Lung (tissue), 12 donors: ENCODE results near the gene ADAM11. TPM values are rescaled to one million over a fixed set of nuclear protein-coding genes. Genes with fewer than 3 reads are reported as not detected.

Source experiments
- ATAC-seq: fragments of 200-7000 bp; cut with Tn5 transposase; one replicate; pipeline ENCODE4 v1.9.1; 2020; ENCODE audit warnings: moderate number of reproducible peaks; ENCODE audit not compliant: insufficient read depth, low FRiP score
- DNase-seq, 3 donors: peaks; one replicate each; pipeline ENCODE4 v3.0.0-alpha.2; 2013 to 2017
- H3K27ac ChIP-seq, 2 donors: one replicate each; pipeline ENCODE4 v1.5.1; 2013; ENCODE audit warnings: mild to moderate bottlenecking in 2 of 2, moderate library complexity in 2 of 2, control low read depth in 1 of 2, inconsistent platforms in 1 of 2, low read depth in 1 of 2, low read length in 1 of 2
- H3K27me3 ChIP-seq, 3 donors: one replicate each; pipeline ENCODE4 v1.5.1; 2013; ENCODE audit warnings: low read length in 2 of 3; ENCODE audit not compliant: control insufficient read depth in 3 of 3, insufficient read depth in 3 of 3
- H3K36me3 ChIP-seq, 4 donors: one replicate each; pipeline ENCODE4 v1.5.1; 2013; ENCODE audit warnings: low read length in 4 of 4, mild to moderate bottlenecking in 1 of 4, moderate library complexity in 1 of 4; ENCODE audit not compliant: control insufficient read depth in 4 of 4, insufficient read depth in 4 of 4
- H3K4me1 ChIP-seq, 5 donors: one replicate each; pipeline ENCODE4 v1.5.1; 2013; ENCODE audit warnings: low read length in 5 of 5, mild to moderate bottlenecking in 2 of 5, moderate library complexity in 1 of 5; ENCODE audit not compliant: control insufficient read depth in 5 of 5, insufficient read depth in 5 of 5
- H3K4me3 ChIP-seq: one replicate; pipeline ENCODE4 v1.5.1; 2013; ENCODE audit warnings: mild to moderate bottlenecking, control low read depth, moderate library complexity
- H3K9ac ChIP-seq, 2 donors: one replicate each; pipeline ENCODE4 v1.5.1; 2013; ENCODE audit warnings: low read length in 2 of 2, control low read depth in 1 of 2; ENCODE audit not compliant: insufficient read depth in 1 of 2
- H3K9me3 ChIP-seq, 4 donors: one replicate each; pipeline ENCODE4 v1.5.1; 2013; ENCODE audit warnings: low read length in 3 of 4, mild to moderate bottlenecking in 1 of 4, moderate library complexity in 1 of 4; ENCODE audit not compliant: control insufficient read depth in 4 of 4, insufficient read depth in 3 of 4
- WGBS, 2 donors: extraction: QIAGEN DNeasy Blood & Tissue Kit; methylation state at CpG; one replicate each; pipeline ENCODE4 v1.1.7; 2013; 5-methylcytosine and 5-hydroxymethylcytosine counted together
- polyA plus RNA-seq, 2 donors: library from polyadenylated mRNA; stranded (reverse); fragments of 200-250 nt; gene quantifications; one replicate each; pipeline ENCODE4 v1.2.1, GENCODE V29; 2013
- total RNA-seq, 2 donors: library from RNA; depleted of rRNA in 1 of 2; stranded (reverse); fragments of >200 nt in 1 of 2; gene quantifications; one replicate each; pipeline ENCODE4 v1.2.1, GENCODE V29; 2014 to 2021
- TF ChIP-seq, protein P1 (sequence below): IDR thresholded peaks from 2 replicates; pipeline ENCODE4 v1.5.1; 2012; ENCODE audit warnings: mild to moderate bottlenecking; ENCODE audit errors: control extremely low read depth, extremely low read depth
- donor health status: control.
- donor health status: control.
- donor health status: Bipolar disorder and iron deficiency.
- donor health status: healthy.
- donor health status: DM: yes; HTN: yes; CAD: no.

The ADAM11 gene
- total and polyA plus RNA-seq, 4 donors, result 0.09 to 1.1 (median 0.18) TPM

GRCh38 chr17:44828919-44829522 is 70.2 kb downstream of the ADAM11 start:
- DNase-seq (peak in 1 of 3 donors; percentile 54), ATAC-seq (no peak)

GRCh38 chr17:44829523-44830358 is 71.0 kb downstream of the ADAM11 start, which contains the start of gene GJC1:
GJC1 (minus strand) TSS chr17:44830287; CDS start chr17:44805817, 24,470 bp downstream.
- H3K27ac ChIP-seq, result peak within 1 kb of the TSS; percentile 75 to 99
- peak within 1 kb of the TSS; percentile 37 to 91 for H3K9ac ChIP-seq
- H3K4me3 ChIP-seq, result peak within 1 kb of the TSS; percentile 78
- 1% methylated on average over 92 to 123 of the region's 123 CpGs for WGBS, 2 donors
- ATAC-seq (no peak), DNase-seq (peak; percentile 84 to 88 (median 85))
- no peaks in the 10 kb centered on the region for H3K9me3 ChIP-seq
- H3K36me3 ChIP-seq, result no peaks in the 10 kb centered on the region
- TF ChIP-seq, protein P1, sequence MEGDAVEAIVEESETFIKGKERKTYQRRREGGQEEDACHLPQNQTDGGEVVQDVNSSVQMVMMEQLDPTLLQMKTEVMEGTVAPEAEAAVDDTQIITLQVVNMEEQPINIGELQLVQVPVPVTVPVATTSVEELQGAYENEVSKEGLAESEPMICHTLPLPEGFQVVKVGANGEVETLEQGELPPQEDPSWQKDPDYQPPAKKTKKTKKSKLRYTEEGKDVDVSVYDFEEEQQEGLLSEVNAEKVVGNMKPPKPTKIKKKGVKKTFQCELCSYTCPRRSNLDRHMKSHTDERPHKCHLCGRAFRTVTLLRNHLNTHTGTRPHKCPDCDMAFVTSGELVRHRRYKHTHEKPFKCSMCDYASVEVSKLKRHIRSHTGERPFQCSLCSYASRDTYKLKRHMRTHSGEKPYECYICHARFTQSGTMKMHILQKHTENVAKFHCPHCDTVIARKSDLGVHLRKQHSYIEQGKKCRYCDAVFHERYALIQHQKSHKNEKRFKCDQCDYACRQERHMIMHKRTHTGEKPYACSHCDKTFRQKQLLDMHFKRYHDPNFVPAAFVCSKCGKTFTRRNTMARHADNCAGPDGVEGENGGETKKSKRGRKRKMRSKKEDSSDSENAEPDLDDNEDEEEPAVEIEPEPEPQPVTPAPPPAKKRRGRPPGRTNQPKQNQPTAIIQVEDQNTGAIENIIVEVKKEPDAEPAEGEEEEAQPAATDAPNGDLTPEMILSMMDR, result no peak
- H3K27me3 ChIP-seq, result no peaks in the 10 kb centered on the region
- peaks cover 0 to 20% (median 4%) of the 10 kb centered on the region in 5 donors for H3K4me1 ChIP-seq

More at GRCh38 chr17:44828919-44829522, 70.2 kb downstream of the ADAM11 start:
- H3K4me1 ChIP-seq, result peaks cover 0 to 20% (median 4%) of the 10 kb centered on the region in 5 donors
- no peaks in the 10 kb centered on the region for H3K9me3 ChIP-seq
- no peaks in the 10 kb centered on the region for H3K36me3 ChIP-seq
- peak overlapping the region; percentile 63 for H3K4me3 ChIP-seq
- H3K27me3 ChIP-seq, result no peaks in the 10 kb centered on the region
- H3K9ac ChIP-seq, result peak overlapping the region in 1 of 2 donors; percentile 91
- peak overlapping the region; percentile 9 to 99 for H3K27ac ChIP-seq
- TF ChIP-seq, protein P1, result no peak
- WGBS, 2 donors, result 5 to 6% methylated on average over 21 of the region's 21 CpGs

DNA sequence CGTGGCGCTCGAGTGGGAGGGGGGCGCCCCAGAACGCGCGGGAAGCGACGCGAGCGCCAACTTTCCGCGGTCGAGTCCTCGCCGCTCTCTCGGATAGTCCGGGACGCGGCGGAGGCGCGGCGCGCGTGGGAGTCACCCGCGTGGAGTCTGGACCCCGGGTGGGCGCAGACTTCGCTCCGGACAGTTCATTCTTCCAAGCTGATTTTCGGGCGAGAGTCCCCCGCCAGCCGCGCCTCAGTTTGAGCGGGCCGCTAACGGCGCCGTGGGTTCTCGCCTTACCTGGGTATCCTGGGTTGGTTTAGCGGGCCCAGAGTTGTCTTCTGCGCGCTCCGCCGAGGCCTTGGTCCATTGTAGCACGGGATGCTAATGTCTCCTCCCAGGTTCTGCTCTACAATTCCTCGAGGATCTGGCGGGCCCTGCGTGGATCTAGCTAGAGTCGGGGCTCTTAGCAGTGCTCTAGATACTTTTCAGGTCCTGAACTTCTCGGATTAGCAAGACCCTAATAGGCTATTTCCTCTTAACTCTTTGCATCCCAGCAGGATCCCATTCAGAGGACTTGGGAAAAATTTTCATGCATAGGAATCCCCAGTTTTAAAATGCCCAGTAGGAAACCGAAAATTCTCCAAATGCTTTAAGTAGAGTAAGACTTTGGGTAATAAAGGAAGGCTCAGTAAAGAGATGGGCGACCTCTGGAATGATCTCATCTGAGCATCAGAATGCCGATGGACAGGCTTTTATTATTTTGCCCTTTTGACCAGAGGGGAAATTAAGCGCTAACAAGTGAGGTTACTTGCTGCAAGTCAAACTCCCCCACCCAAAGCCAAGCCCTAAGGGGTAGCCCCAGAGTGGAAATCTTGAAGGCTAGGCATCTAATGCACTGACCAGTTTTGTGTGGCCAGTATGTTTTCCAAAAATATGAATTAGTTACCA is 71.8 kb downstream of the ADAM11 start:
- H3K9ac ChIP-seq, result peak overlapping the region in 1 of 2 donors; percentile 34
- peak; percentile 41 to 55 (median 50) for DNase-seq
- peak overlapping the region; percentile 78 for H3K4me3 ChIP-seq
- H3K4me1 ChIP-seq, result peaks cover 0 to 20% (median 4%) of the 10 kb centered on the region in 5 donors
- no peaks in the 10 kb centered on the region for H3K27me3 ChIP-seq
- no peak for ATAC-seq
- H3K36me3 ChIP-seq, result no peaks in the 10 kb centered on the region
- no peaks in the 10 kb centered on the region for H3K9me3 ChIP-seq
- WGBS, 2 donors, result 6% methylated on average over 31 to 58 of the region's 58 CpGs
- TF ChIP-seq, protein P1, result no peak
- H3K27ac ChIP-seq, result peak overlapping the region; percentile 75 to 99
